Osteoblast (primary cell): ENCODE measurements around the gene LHX3. TPM values are rescaled to one million over a fixed set of nuclear protein-coding genes. Genes with fewer than 3 reads are reported as not detected.

Experiments used
- DNase-seq: peaks from one replicate; pipeline ENCODE4 v3.0.0; 2011; ENCODE audit warnings: low spot score, mixed read lengths; ENCODE audit not compliant: insufficient read length; ENCODE audit errors: missing footprints
- H2AFZ ChIP-seq: 2 replicates; pipeline ENCODE4 v1.6.0; 2011; ENCODE audit warnings: mild to moderate bottlenecking, low read length
- H3K27ac ChIP-seq: 2 replicates; pipeline ENCODE4 v1.5.1; 2011; ENCODE audit warnings: mild to moderate bottlenecking, low read depth, low read length, moderate library complexity
- H3K27me3 ChIP-seq: 2 replicates; pipeline ENCODE4 v1.6.0; 2012; ENCODE audit warnings: mild to moderate bottlenecking, control low read depth, inconsistent platforms, low read length, moderate library complexity; ENCODE audit not compliant: insufficient read depth
- H3K36me3 ChIP-seq: 2 replicates; pipeline ENCODE4 v1.5.1; 2011; ENCODE audit warnings: mild to moderate bottlenecking, low read length, control low read depth, moderate library complexity; ENCODE audit not compliant: insufficient read depth
- H3K4me1 ChIP-seq: 2 replicates; pipeline ENCODE4 v1.5.1; 2011; ENCODE audit warnings: mild to moderate bottlenecking, low read length, control low read depth, moderate library complexity; ENCODE audit not compliant: insufficient read depth
- H3K4me2 ChIP-seq: 2 replicates; pipeline ENCODE4 v1.6.0; 2011; ENCODE audit warnings: mild to moderate bottlenecking, low read length; ENCODE audit not compliant: insufficient read depth
- H3K4me3 ChIP-seq: fragments of 200-600 bp; sonication (generic); 3 replicates; pipeline ENCODE4 v1.5.1; 2012; ENCODE audit warnings: mild to moderate bottlenecking, low read length, inconsistent platforms; ENCODE audit not compliant: insufficient read depth
- H3K79me2 ChIP-seq: 2 replicates; pipeline ENCODE4 v1.6.0; 2012; ENCODE audit warnings: mild to moderate bottlenecking, low read length, control low read depth, inconsistent platforms; ENCODE audit not compliant: insufficient read depth
- H3K9me3 ChIP-seq: 2 replicates; pipeline ENCODE4 v1.5.1; 2011; ENCODE audit warnings: low read depth, low read length, control low read depth
- H4K20me1 ChIP-seq: 2 replicates; pipeline ENCODE4 v1.6.0; 2012; ENCODE audit warnings: mild to moderate bottlenecking, low read length, control low read depth; ENCODE audit not compliant: insufficient read depth
- total RNA-seq: library from RNA; depleted of rRNA; stranded (reverse); fragments of >200 nt; gene quantifications from 2 replicates; pipeline ENCODE4 v1.2.3, GENCODE V29; 2012
- TF ChIP-seq, protein P1 (sequence below): IDR thresholded peaks from 2 replicates; pipeline ENCODE4 v1.5.1; 2011; ENCODE audit warnings: mild to moderate bottlenecking, low read depth, low read length, moderate library complexity; ENCODE audit errors: extremely low read depth

LHX3 gene
- total RNA-seq, 1 donor, result not detected

DNA sequence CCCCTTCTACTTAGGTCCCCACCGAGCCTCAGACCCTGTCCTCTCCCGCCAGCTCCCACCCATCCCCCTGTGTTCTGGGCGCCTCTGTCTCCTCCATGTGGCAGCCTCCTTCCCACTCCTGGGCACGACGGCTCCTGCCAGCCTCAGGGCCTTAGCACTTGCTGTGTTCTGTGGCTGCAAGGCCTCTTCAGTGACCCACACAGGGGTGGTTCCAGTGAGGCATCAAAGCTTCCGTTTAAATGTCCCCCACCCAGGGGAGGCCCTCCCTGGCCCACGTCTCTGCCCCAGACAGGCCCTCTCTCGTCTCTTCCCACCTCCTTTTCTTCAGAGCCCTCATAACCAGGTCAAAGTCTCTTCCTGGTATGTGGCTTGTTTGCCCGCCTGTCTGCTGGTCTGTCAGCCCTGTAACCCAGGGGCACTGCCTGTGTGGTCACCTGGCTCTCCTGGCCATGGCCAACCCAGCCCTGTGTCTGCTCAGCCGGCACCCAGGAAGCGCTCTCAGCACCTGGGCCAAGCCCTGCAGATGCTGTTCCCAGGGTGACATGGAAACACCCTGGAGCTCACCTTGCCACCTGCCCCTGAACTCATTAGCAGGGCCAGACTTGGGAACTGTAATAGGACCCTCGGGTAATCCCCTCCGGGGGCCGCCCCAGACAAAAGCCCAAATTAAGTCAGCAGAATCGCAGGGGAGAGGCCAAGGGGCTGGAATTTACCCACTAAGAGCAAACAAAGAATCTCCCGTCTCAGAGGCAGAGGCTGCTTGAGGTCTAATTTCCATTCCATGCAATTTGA, 33.7 kb downstream of the LHX3 start:
- Histone ChIP-seq H3K36me3 (no peaks in the 10 kb centered on the region), H2AFZ (no peak overlapping the region), H3K4me1 (no peaks in the 10 kb centered on the region), H3K4me3 (no peak overlapping the region), H3K9me3 (no peaks in the 10 kb centered on the region), H3K79me2 (no peaks in the 10 kb centered on the region), H3K4me2 (no peak overlapping the region), H3K27me3 (peaks cover 6% of the 10 kb centered on the region), H4K20me1 (no peaks in the 10 kb centered on the region), H3K27ac (no peak overlapping the region)
- no peak for DNase-seq
- TF ChIP-seq, protein P1, sequence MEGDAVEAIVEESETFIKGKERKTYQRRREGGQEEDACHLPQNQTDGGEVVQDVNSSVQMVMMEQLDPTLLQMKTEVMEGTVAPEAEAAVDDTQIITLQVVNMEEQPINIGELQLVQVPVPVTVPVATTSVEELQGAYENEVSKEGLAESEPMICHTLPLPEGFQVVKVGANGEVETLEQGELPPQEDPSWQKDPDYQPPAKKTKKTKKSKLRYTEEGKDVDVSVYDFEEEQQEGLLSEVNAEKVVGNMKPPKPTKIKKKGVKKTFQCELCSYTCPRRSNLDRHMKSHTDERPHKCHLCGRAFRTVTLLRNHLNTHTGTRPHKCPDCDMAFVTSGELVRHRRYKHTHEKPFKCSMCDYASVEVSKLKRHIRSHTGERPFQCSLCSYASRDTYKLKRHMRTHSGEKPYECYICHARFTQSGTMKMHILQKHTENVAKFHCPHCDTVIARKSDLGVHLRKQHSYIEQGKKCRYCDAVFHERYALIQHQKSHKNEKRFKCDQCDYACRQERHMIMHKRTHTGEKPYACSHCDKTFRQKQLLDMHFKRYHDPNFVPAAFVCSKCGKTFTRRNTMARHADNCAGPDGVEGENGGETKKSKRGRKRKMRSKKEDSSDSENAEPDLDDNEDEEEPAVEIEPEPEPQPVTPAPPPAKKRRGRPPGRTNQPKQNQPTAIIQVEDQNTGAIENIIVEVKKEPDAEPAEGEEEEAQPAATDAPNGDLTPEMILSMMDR, result no peak

DNA sequence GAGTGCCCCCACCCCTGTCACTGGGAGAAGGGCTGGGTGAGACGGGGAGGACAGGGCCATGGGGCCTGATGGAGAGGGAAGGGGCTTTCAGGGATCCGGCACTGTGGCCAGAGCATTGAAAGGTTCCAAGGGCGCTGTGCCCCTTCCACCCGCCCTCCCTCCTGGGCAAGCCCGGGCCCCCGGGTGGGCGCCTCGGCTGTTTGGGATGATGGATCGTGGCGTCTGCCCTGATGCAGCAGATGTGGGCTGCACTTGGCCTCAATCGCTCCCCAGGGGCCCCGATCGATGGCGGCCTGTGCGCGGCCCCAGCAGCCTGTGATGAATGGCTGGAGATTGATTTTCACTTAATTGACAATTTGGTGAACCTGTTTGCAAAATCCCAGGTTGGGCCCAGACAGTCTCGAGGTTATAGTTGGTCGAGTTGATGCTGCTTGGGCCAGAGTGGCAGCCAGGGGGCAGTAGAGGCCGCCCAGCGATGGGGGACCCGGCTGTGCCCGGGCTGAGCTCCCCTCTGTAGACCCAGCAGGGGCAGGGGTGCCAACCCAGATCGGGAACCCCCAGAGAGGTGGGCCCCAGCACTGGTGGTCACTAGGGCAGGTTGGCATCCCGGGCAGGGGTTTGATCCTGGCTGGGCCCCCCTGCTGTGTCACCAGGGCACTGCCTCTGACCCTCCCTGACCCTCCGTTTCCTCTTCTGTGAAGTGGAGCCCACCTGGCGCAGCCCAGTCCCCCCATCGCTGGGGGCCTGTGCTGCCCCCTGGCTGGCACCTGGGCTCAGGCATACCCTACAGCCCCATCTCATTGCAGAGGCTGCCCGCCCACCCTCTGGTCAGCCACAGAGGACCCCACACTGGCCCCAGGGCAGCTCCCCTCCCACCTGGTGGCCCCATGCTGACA, 34.7 kb downstream of the LHX3 start:
- peak; percentile 95 for DNase-seq
- Histone ChIP-seq H3K27ac (no peak overlapping the region), H2AFZ (no peak overlapping the region)

DNA sequence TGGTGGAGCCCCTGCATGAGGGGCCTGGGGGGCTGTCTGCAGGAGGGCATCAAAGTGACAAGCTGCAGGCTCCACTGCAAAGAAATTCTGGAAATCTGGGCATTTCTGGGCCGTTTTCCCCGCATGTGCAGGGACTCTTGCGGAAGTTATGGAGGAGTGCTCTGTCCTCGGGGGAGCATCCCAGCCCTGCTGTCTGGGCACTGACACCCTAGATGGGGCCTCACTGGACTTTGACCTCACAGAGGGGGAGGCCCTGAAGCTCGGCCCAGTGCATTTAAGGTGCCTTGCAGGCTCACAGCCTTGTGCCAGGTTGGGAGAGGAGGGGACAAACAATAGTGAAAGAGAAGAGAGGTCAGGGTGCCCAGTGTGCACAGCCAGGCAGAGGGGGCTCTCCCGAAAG, 35.4 kb downstream of the LHX3 start:
- no peak for DNase-seq
- no peak overlapping the region for H3K4me3 ChIP-seq
- H3K4me1 ChIP-seq, result no peaks in the 10 kb centered on the region
- H3K27ac ChIP-seq, result no peak overlapping the region
- H2AFZ ChIP-seq, result no peak overlapping the region
- no peaks in the 10 kb centered on the region for H3K79me2 ChIP-seq
- TF ChIP-seq, protein P1, result no peak
- H3K36me3 ChIP-seq, result no peaks in the 10 kb centered on the region
- H3K27me3 ChIP-seq, result peaks cover 6% of the 10 kb centered on the region
- no peaks in the 10 kb centered on the region for H3K9me3 ChIP-seq
- H3K4me2 ChIP-seq, result no peak overlapping the region
- no peaks in the 10 kb centered on the region for H4K20me1 ChIP-seq

More for the DNA sequence above, 34.7 kb downstream of the LHX3 start:
- Histone ChIP-seq H3K9me3 (no peaks in the 10 kb centered on the region), H3K4me3 (no peak overlapping the region), H3K36me3 (no peaks in the 10 kb centered on the region), H4K20me1 (no peaks in the 10 kb centered on the region), H3K4me2 (no peak overlapping the region), H3K79me2 (no peaks in the 10 kb centered on the region), H3K27me3 (peaks cover 6% of the 10 kb centered on the region), H3K4me1 (no peaks in the 10 kb centered on the region)
- TF ChIP-seq, protein P1, result peak; percentile 67
